SKM-1 (cell line): ENCODE measurements around the gene SPRR4.
"Not testable (repeated sequence)": the region's sequence is repeated elsewhere in the genome, so short reads cannot be mapped to it uniquely, and the experiment has no call there.

Experiments used
- DNase-seq: peaks from one replicate; lab custom pipeline; 2025; ENCODE audit not compliant: unreplicated experiment; lab: John Stamatoyannopoulos, UW

SPRR4 gene

DNA sequence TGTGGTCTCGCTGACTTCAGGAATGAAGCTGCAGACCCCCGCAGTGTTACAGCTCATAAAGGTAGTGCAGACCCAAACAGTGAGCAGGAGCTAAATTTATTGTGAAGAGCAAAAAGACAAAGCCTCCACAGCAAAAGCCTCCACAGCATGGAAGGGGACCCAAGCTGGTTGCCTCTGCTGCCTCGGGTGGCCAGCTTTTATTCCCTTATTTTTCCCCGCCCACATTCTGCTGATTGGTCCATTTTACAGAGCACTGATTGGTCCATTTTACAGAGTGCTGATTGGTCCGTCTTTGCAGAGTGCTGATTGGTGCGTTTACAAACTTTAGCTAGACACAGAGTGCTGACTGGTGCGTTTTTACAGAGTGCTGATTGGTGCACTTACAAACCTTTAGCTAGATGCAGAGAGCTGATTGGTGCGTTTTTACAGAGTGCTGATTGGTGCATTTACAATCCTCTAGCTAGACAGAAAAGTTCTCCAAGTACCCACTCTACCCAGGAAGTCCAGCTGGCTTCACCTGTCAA, 40.8 kb downstream of the SPRR4 start:
- DNase-seq: not testable (repeated sequence)

GRCh38 chr1:153021829-153022228, 51.4 kb downstream of the SPRR4 start:
- not testable (repeated sequence) for DNase-seq
